Heart right ventricle (tissue), 16 donors: ENCODE results near the gene SNX11. TPM values are rescaled to one million over a fixed set of nuclear protein-coding genes. Genes with fewer than 3 reads are reported as not detected.

Experiments used
- ATAC-seq, 8 donors: fragments of 200-7000 bp; cut with Tn5 transposase; one replicate each; pipeline ENCODE4 v1.9.1; 2020; ENCODE audit warnings: mild to moderate bottlenecking in 8 of 8, moderate library complexity in 8 of 8, moderate number of reproducible peaks in 1 of 8
- DNase-seq, 2 donors: peaks; one replicate each; pipeline ENCODE4 v3.0.0-alpha.2; 2020
- H3K27ac ChIP-seq, 10 donors: fragments of 200-600 bp; sonication (generic) in 2 of 10; one replicate each; pipeline versions ENCODE4 v1.5.0 to v1.8.0; 2020 to 2022; ENCODE audit warnings: mild to moderate bottlenecking in 3 of 10
- H3K27me3 ChIP-seq, 7 donors: fragments of 200-600 bp; one replicate each; pipeline ENCODE4 v1.8.0; 2021 to 2022; ENCODE audit warnings: mild to moderate bottlenecking in 2 of 7
- H3K36me3 ChIP-seq, 9 donors: fragments of 200-600 bp; sonication (generic) in 1 of 9; one replicate each; pipeline versions ENCODE4 v1.5.0 to v1.8.0; 2020 to 2022; ENCODE audit warnings: mild to moderate bottlenecking in 2 of 9
- H3K4me1 ChIP-seq, 9 donors: fragments of 200-600 bp; sonication (generic) in 1 of 9; one replicate each; pipeline versions ENCODE4 v1.5.0 to v1.8.0; 2020 to 2022; ENCODE audit warnings: mild to moderate bottlenecking in 4 of 9
- H3K4me3 ChIP-seq, 10 donors: fragments of 200-600 bp; sonication (generic) in 2 of 10; one replicate each; pipeline versions ENCODE4 v1.5.0 to v1.8.0; 2020 to 2022; ENCODE audit warnings: mild to moderate bottlenecking in 7 of 10, moderate library complexity in 2 of 10
- H3K9me3 ChIP-seq, 11 donors: fragments of 200-600 bp in 10 of 11; sonication (generic) in 2 of 11; one replicate each; pipeline versions ENCODE4 v1.5.0 to v1.8.0; 2013 to 2022; ENCODE audit warnings: mild to moderate bottlenecking in 2 of 11, control low read depth in 1 of 11, moderate library complexity in 1 of 11
- CTCF ChIP-seq, 9 donors: fragments of 200-600 bp; sonication (generic) in 2 of 9; IDR thresholded peaks; one replicate each; pipeline versions ENCODE4 v1.5.0 to v1.8.0; 2021 to 2022; ENCODE audit warnings: antibody characterized with exemption in 9 of 9, mild to moderate bottlenecking in 5 of 9, moderate library complexity in 1 of 9
- WGBS, 2 donors: extraction: QIAGEN DNeasy Blood & Tissue Kit; methylation state at CpG; one replicate each; pipeline ENCODE4 v1.1.7; 2013; ENCODE audit warnings: inconsistent platforms in 1 of 2; 5-methylcytosine and 5-hydroxymethylcytosine counted together
- intact Hi-C, 10 donors: fragments of 100-400 bp; cut with DNase I; formaldehyde crosslinking; loops; one replicate each; pipeline versions ENCODE4 v1.11.1 to v1.14.2; 2022
- long read RNA-seq, 3 donors: library from polyadenylated mRNA; unstranded; transcript quantifications; one replicate each; pipeline ENCODE4 v2.0.0, GENCODE V29; 2020 to 2021
- polyA plus RNA-seq, 2 donors: library from polyadenylated mRNA; stranded (reverse); fragments of 200-250 nt; gene quantifications; one replicate each; pipeline ENCODE4 v1.2.3, GENCODE V29; 2013
- total RNA-seq, 10 donors: library from RNA; stranded (reverse); fragmentation: NEBNext Ultra II Directional in 3 of 10; extraction: Animal tissue kit (Norgen Biotek cat#: 25700) in 3 of 10; gene quantifications; one replicate each; pipeline versions ENCODE4 v1.2.1 to v1.2.4, GENCODE V29; 2021 to 2023
- donor health status: Arrhythmogenic right ventricular cardiomyopathy.
- donor health status: ischemic (EF 13 %, LVEDD 7.1; RV severe dilation, severe dysfunction).
- donor health status: healthy with polysubstance abuse.
- donor health status: DM: no; HTN: yes; CAD: no.
- donor health status: DM: no; HTN: no; CAD: no.
- donor health status: ischemic (EF 25% LVEDD 6.9; RV normal size, moderate dysfunction).
- donor health status: ischemic (EF 25% LVEDD 5.7; RV mildly dilated, moderate dysfunction).
- donor health status: healthy.
- donor health status: DM: yes; HTN: yes; CAD: no.
- donor health status: Ischemic cardiomyopathy.
- donor health status: ischemic (EF 35%, LVEDD 5.7; RV mildly dilated, moderate dysfunction).
- donor health status: nonischemic (EF 11% LVEDD 7.7; RV severe dilation, severe dysfunction).
- donor health status: DM: yes; HTN: yes; CAD: no.
- donor health status: PGD.
- donor health status: ischemic (EF 29% LVEDD 5.4; RV normal size, mild dysfunction).
- donor health status: nonischemic (EF 23%, LVEDD 6.1; RV moderate dilation, normal function).

The SNX11 gene
- 10 to 100 TPM in 9 of 10 donors, 1 to 10 TPM in 1; 7.2 to 17.0 (median 12.3) TPM for total RNA-seq
- 10 to 100 TPM in 1 of 2 donors, 1 to 10 TPM in 1; 7.1 to 17.1 TPM for polyA plus RNA-seq
- long read RNA-seq, donor 1, transcript SNX11-201 (7 exons, 2,315 nt): major isoform, 12 of 17 reads
- long read RNA-seq, donor 1, partial matches to known transcripts: 1 of 17 reads
- long read RNA-seq, donor 1, other reads (novel, unspliced or antisense): 1 of 17 reads
- long read RNA-seq, donor 2, transcript SNX11-201 (7 exons, 2,315 nt): major isoform, 8 of 13 reads
- long read RNA-seq, donor 2, partial matches to known transcripts: 1 of 13 reads
- long read RNA-seq, donor 2, other reads (novel, unspliced or antisense): 3 of 13 reads
- long read RNA-seq, donor 3, transcript SNX11-201 (7 exons, 2,315 nt): major isoform, 18 of 30 reads
- long read RNA-seq, donor 3, partial matches to known transcripts: 2 of 30 reads
- long read RNA-seq, donor 3, other reads (novel, unspliced or antisense): 7 of 30 reads

- no peaks in the 10 kb centered on the region for H3K27me3 ChIP-seq
- DNase-seq (peak; percentile 91), ATAC-seq (peak; percentile 97 to 99 (median 98))
- intact Hi-C loops: loop anchor here in 2 of 10 donors (1.0 to 10.0 kb wide), 4 partner anchors 33 to 273 kb away; partner anchors contain the start of genes LRRC46 (in 1 of the 2) and MRPL10 (in 1 of the 2)
- WGBS, 2 donors: 0 to 1% methylated on average over 64 of the region's 64 CpGs
- peak in 5 of 9 donors; percentile 4 to 51 (median 24) for TF ChIP-seq CTCF (IDR thresholded peaks at IDR 0.05)
- peak within 1 kb of the TSS; percentile 54 to 91 (median 80) for H3K4me3 ChIP-seq
- peaks cover 0 to 8% (median 0%) of the 10 kb centered on the region in 9 donors for H3K36me3 ChIP-seq
- peak within 1 kb of the TSS; percentile 80 to 97 (median 93) for H3K27ac ChIP-seq
- peaks cover 0 to 5% (median 0%) of the 10 kb centered on the region in 11 donors for H3K9me3 ChIP-seq
- H3K4me1 ChIP-seq: peaks cover 0 to 64% (median 30%) of the 10 kb centered on the region in 9 donors
Observed at GRCh38 chr17:48107137-48108055, at the start of gene SNX11. Gene SNX11, plus strand, starts transcription at chr17:48107766. Its CDS starts 4,278 bp downstream, at chr17:48112044.

GRCh38 chr17:48058393-48059124 is 49.0 kb upstream of the SNX11 start:
- Histone ChIP-seq H3K36me3 (peaks cover 7 to 99% (median 58%) of the 10 kb centered on the region in 9 donors), H3K9me3 (no peaks in the 10 kb centered on the region), H3K27ac (peak overlapping the region in 4 of 10 donors; percentile 10 to 56 (median 44)), H3K4me1 (peaks cover 28 to 73% (median 54%) of the 10 kb centered on the region in 9 donors), H3K4me3 (no peak overlapping the region), H3K27me3 (no peaks in the 10 kb centered on the region)
- no peak for TF ChIP-seq CTCF (IDR thresholded peaks at IDR 0.05)
- WGBS, 2 donors: 79 to 82% methylated on average over 11 of the region's 11 CpGs
- ATAC-seq: no peak
- intact Hi-C loops: no loop called here
- DNase-seq: no peak

GRCh38 chr17:48059125-48059668 is 48.4 kb upstream of the SNX11 start:
- H3K4me1 ChIP-seq: peaks cover 23 to 71% (median 51%) of the 10 kb centered on the region in 9 donors
- WGBS, 2 donors: 91 to 93% methylated on average over 32 of the region's 32 CpGs

More at GRCh38 chr17:48059125-48059668, 48.4 kb upstream of the SNX11 start:
- peaks cover 7 to 99% (median 58%) of the 10 kb centered on the region in 9 donors for H3K36me3 ChIP-seq
- H3K27me3 ChIP-seq: no peaks in the 10 kb centered on the region
- H3K27ac ChIP-seq: peak overlapping the region in 3 of 10 donors; percentile 19 to 42 (median 36)
- no peak overlapping the region for H3K4me3 ChIP-seq
- ATAC-seq: no peak
- no peak for TF ChIP-seq CTCF (IDR thresholded peaks at IDR 0.05)
- no peak for DNase-seq
- intact Hi-C loops: no loop called here
- H3K9me3 ChIP-seq: no peaks in the 10 kb centered on the region
